DMS79 (cell line): ENCODE results near the gene STAMBPL1.
"Not testable (repeated sequence)": the region's sequence is repeated elsewhere in the genome, so short reads cannot be mapped to it uniquely, and the experiment has no call there.

Experiments used
- DNase-seq: peaks from one replicate; lab custom pipeline; 2025; lab: John Stamatoyannopoulos, UW

Gene STAMBPL1

GRCh38 chr10:88879534-88880281 is at the start of gene STAMBPL1:
TSS of gene STAMBPL1 (plus strand) at chr10:88880245. CDS start at chr10:88901709, 21,464 bp downstream.
- DNase-seq, result no peak

GRCh38 chr10:88830643-88831268 is 49.3 kb upstream of the STAMBPL1 start:
- DNase-seq, result no peak

GRCh38 chr10:88831709-88832108 is 48.3 kb upstream of the STAMBPL1 start:
- no peak for DNase-seq

GRCh38 chr10:88832376-88832775 is 47.7 kb upstream of the STAMBPL1 start:
- no peak for DNase-seq

- DNase-seq, result no peak
Measured at GRCh38 chr10:88833156-88833555, 46.9 kb upstream of the STAMBPL1 start.

GRCh38 chr10:88833723-88834122 is 46.3 kb upstream of the STAMBPL1 start:
- DNase-seq, result no peak

GRCh38 chr10:88835096-88835909 is 44.7 kb upstream of the STAMBPL1 start:
- no peak for DNase-seq

- DNase-seq, result no peak
Measured at GRCh38 chr10:88835910-88836221, 44.2 kb upstream of the STAMBPL1 start.

- DNase-seq, result not testable (repeated sequence)
Measured at GRCh38 chr10:88837632-88838031, 42.4 kb upstream of the STAMBPL1 start.

GRCh38 chr10:88838766-88839350 is 41.2 kb upstream of the STAMBPL1 start:
- DNase-seq, result no peak

GRCh38 chr10:88840104-88840503 is 39.9 kb upstream of the STAMBPL1 start:
- DNase-seq, result no peak

GRCh38 chr10:88840881-88841280 is 39.2 kb upstream of the STAMBPL1 start:
- no peak for DNase-seq

- DNase-seq, result no peak
Measured at GRCh38 chr10:88841316-88842111, 38.5 kb upstream of the STAMBPL1 start.

GRCh38 chr10:88843171-88843570 is 36.9 kb upstream of the STAMBPL1 start:
- DNase-seq, result no peak

- DNase-seq, result no peak
Measured at GRCh38 chr10:88848499-88848898, 31.5 kb upstream of the STAMBPL1 start.

- no peak for DNase-seq
Measured at GRCh38 chr10:88849234-88849633, 30.8 kb upstream of the STAMBPL1 start.

- no peak for DNase-seq
Measured at GRCh38 chr10:88850712-88851111, 29.3 kb upstream of the STAMBPL1 start.

GRCh38 chr10:88851706-88852105 is 28.3 kb upstream of the STAMBPL1 start, which contains the start of gene ANKRD22:
TSS of gene ANKRD22 (minus strand) at chr10:88851844. CDS start at chr10:88851607, 237 bp downstream.
- no peak for DNase-seq

- no peak for DNase-seq
Measured at GRCh38 chr10:88852327-88852726, 27.7 kb upstream of the STAMBPL1 start.

- DNase-seq, result no peak
Measured at GRCh38 chr10:88853155-88853881, 26.7 kb upstream of the STAMBPL1 start.

- DNase-seq, result peak; percentile 45
Measured at GRCh38 chr10:88854684-88855083, 25.4 kb upstream of the STAMBPL1 start.
